Natural killer cell (primary cell): ENCODE results near the gene NFIA. TPM values are rescaled to one million over a fixed set of nuclear protein-coding genes. Genes with fewer than 3 reads are reported as not detected.

Source experiments
- ATAC-seq, 3 donors: fragments of 150-1000 bp in 2 of 3; fragments of 200-7000 bp in 1 of 3; cut with Tn5 transposase; 1 replicate in 1 of 3; 2 replicates in 2 of 3; pipeline ENCODE4 v1.10.0; 2021; ENCODE audit warnings: mild to moderate bottlenecking in 2 of 3, moderate library complexity in 2 of 3
- DNase-seq, 2 donors: peaks; one replicate each; pipeline versions ENCODE4 v3.0.0 to v3.0.0-alpha.2; 2013 to 2021; ENCODE audit warnings: mixed read lengths in 1 of 2
- H3K27ac ChIP-seq: one replicate; pipeline ENCODE4 v1.5.1; 2013; ENCODE audit warnings: mild to moderate bottlenecking, low read length
- H3K27me3 ChIP-seq: one replicate; pipeline ENCODE4 v1.6.1; 2013; ENCODE audit warnings: low read length; ENCODE audit not compliant: control insufficient read depth, insufficient read depth
- H3K36me3 ChIP-seq: one replicate; pipeline ENCODE4 v1.6.1; 2013; ENCODE audit warnings: low read length; ENCODE audit not compliant: control insufficient read depth, insufficient read depth
- H3K4me1 ChIP-seq: one replicate; pipeline ENCODE4 v1.6.1; 2013; ENCODE audit warnings: low read length; ENCODE audit not compliant: control insufficient read depth, insufficient read depth
- H3K4me3 ChIP-seq: one replicate; pipeline ENCODE4 v1.5.1; 2013; ENCODE audit warnings: low read length
- H3K9me3 ChIP-seq: one replicate; pipeline ENCODE4 v1.6.1; 2013; ENCODE audit warnings: low read length; ENCODE audit not compliant: control insufficient read depth, insufficient read depth
- H3K27ac Mint-ChIP-seq, 2 donors: one replicate each; pipeline ENCODE4 v1.8.0; 2022; ENCODE audit warnings: mild to moderate bottlenecking in 2 of 2, mixed read lengths in 2 of 2, moderate library complexity in 1 of 2
- H3K27me3 Mint-ChIP-seq, 2 donors: one replicate each; pipeline ENCODE4 v1.8.0; 2022; ENCODE audit warnings: low read depth in 2 of 2, mixed read lengths in 2 of 2
- H3K36me3 Mint-ChIP-seq: one replicate; pipeline ENCODE4 v1.8.0; 2022; ENCODE audit warnings: mixed read lengths
- H3K4me1 Mint-ChIP-seq, 2 donors: one replicate each; pipeline ENCODE4 v1.8.0; 2022; ENCODE audit warnings: mixed read lengths in 2 of 2
- H3K4me3 Mint-ChIP-seq: one replicate; pipeline ENCODE4 v1.8.0; 2022; ENCODE audit warnings: mild to moderate bottlenecking, moderate library complexity, mixed read lengths
- H3K9me3 Mint-ChIP-seq, 2 donors: one replicate each; pipeline ENCODE4 v1.8.0; 2022; ENCODE audit warnings: mixed read lengths in 2 of 2
- WGBS: methylation state at CpG from one replicate; pipeline ENCODE4 v1.1.7; 2013; ENCODE audit warnings: missing lambda C conversion rate; ENCODE audit not compliant: insufficient coverage; 5-methylcytosine and 5-hydroxymethylcytosine counted together
- intact Hi-C: fragments of 100-400 bp; cut with micrococcal nuclease; formaldehyde crosslinking; loops from one replicate; pipeline ENCODE4 v1.14.2; 2022
- total RNA-seq, 4 donors: library from RNA; stranded (reverse); fragments of 120-200 nt in 1 of 4; gene quantifications; one replicate each; pipeline versions ENCODE4 v1.2.3 to v1.2.4, GENCODE V29; 2013 to 2022
- TF ChIP-seq, protein P1 (sequence below): fragments of 200-600 bp; IDR thresholded peaks from one replicate; pipeline ENCODE4 v1.8.0; 2022; ENCODE audit warnings: antibody characterized with exemption

The NFIA gene
- total RNA-seq, 3 donors from 2014 or later (not counting 1 experiment from before 2014, with no cell fraction given) = 3.5 to 6.5 (median 3.6) TPM

DNA sequence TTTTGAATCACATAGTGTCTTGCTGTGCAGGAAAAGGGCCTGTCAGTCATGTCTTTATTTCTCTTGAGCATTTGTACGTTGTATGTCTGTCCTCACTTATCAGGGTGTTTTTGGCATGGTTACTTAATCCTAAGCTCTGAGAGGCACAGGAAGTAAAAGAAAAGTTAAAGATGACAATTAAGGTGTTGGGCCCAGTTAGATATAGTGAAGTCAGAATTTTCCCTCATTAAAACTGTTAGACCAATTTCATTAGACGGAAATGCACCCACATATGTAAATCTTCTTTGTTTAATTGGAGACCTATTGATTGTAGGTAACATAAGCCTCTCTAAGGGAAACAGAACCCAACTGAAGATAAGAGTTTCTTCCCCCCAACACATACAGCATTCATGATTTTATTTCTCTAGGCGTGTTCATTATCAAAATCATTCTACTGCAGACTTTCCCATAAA is 21.9 kb downstream of the NFIA start:
- H3K36me3 ChIP-seq = no peaks in the 10 kb centered on the region
- no peaks in the 10 kb centered on the region for H3K4me1 ChIP-seq
- H3K4me3 ChIP-seq = no peak overlapping the region
- H3K4me3 Mint-ChIP-seq = no peak overlapping the region
- intact Hi-C loops = loop anchor here (10.0 kb wide), 1 partner anchor 49 kb away; no protein-coding TSS in a partner anchor
- H3K27ac ChIP-seq = no peak overlapping the region
- WGBS = 91% methylated on average over 2 of the region's 3 CpGs
- DNase-seq (no peak), ATAC-seq (no peak)
- TF ChIP-seq, protein P1, sequence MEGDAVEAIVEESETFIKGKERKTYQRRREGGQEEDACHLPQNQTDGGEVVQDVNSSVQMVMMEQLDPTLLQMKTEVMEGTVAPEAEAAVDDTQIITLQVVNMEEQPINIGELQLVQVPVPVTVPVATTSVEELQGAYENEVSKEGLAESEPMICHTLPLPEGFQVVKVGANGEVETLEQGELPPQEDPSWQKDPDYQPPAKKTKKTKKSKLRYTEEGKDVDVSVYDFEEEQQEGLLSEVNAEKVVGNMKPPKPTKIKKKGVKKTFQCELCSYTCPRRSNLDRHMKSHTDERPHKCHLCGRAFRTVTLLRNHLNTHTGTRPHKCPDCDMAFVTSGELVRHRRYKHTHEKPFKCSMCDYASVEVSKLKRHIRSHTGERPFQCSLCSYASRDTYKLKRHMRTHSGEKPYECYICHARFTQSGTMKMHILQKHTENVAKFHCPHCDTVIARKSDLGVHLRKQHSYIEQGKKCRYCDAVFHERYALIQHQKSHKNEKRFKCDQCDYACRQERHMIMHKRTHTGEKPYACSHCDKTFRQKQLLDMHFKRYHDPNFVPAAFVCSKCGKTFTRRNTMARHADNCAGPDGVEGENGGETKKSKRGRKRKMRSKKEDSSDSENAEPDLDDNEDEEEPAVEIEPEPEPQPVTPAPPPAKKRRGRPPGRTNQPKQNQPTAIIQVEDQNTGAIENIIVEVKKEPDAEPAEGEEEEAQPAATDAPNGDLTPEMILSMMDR = no peak
- no peak overlapping the region for H3K27ac Mint-ChIP-seq
- no peaks in the 10 kb centered on the region for H3K9me3 ChIP-seq
- no peaks in the 10 kb centered on the region for H3K36me3 Mint-ChIP-seq
- H3K9me3 Mint-ChIP-seq = no peaks in the 10 kb centered on the region
- no peaks in the 10 kb centered on the region for H3K4me1 Mint-ChIP-seq
- H3K27me3 ChIP-seq = peaks cover 4% of the 10 kb centered on the region
- H3K27me3 Mint-ChIP-seq = peaks cover 0 to 46% of the 10 kb centered on the region in 2 donors

DNA sequence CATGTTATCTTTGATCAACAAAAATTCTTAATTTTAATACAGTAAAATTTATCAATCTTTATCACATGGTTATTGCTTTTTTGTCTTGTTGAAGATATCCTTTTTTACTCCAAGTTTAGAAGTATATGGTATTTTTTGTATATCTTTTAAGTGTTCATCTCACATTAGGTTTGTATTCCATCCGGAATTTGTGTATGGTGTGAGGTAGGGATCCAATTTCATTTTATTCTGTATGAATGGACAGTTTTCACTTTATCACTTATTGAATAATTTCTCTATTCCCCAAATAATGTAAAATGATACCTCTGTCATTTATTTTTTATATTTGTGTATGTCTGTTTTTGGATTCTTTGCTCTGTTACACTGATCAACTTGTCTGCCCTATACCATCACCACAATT is 25.3 kb downstream of the NFIA start:
- no peaks in the 10 kb centered on the region for H3K4me1 Mint-ChIP-seq
- WGBS = no CpG with 5 or more reads among the region's 1 CpG
- H3K27ac Mint-ChIP-seq = no peak overlapping the region
- H3K4me3 ChIP-seq = no peak overlapping the region
- H3K9me3 ChIP-seq = no peaks in the 10 kb centered on the region
- H3K9me3 Mint-ChIP-seq = no peaks in the 10 kb centered on the region
- DNase-seq (no peak), ATAC-seq (no peak)
- peaks cover 8% of the 10 kb centered on the region for H3K27me3 ChIP-seq
- intact Hi-C loops = loop anchor here (10.0 kb wide), 1 partner anchor 53 kb away; no protein-coding TSS in a partner anchor
- H3K4me3 Mint-ChIP-seq = no peak overlapping the region
- H3K36me3 Mint-ChIP-seq = no peaks in the 10 kb centered on the region
- H3K27me3 Mint-ChIP-seq = peaks cover 0 to 33% of the 10 kb centered on the region in 2 donors
- TF ChIP-seq, protein P1 = no peak
- no peaks in the 10 kb centered on the region for H3K36me3 ChIP-seq
- no peak overlapping the region for H3K27ac ChIP-seq
- no peaks in the 10 kb centered on the region for H3K4me1 ChIP-seq

DNA sequence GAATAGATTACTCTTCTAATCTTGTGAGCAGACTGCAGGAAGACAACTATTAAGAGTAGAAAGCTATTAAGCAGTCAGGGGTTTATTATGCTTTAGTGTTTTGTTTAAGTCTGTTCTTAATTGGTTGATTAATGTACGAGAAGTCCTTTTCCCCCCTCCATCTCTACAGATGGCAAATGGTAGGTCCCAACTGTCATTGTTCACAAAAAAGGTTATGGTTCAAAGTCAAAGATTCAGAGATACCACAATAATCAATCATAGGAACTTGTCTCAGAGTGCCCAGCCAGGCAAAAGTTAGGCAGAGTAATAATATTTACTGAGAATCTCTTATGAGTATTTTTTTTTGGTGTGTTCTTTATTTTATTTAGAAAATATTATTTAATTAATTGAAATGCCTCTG is 26.8 kb downstream of the NFIA start:
- H3K9me3 Mint-ChIP-seq = no peaks in the 10 kb centered on the region
- H3K36me3 Mint-ChIP-seq = no peaks in the 10 kb centered on the region
- intact Hi-C loops = loop anchor here (10.0 kb wide), 1 partner anchor 54 kb away; no protein-coding TSS in a partner anchor
- Histone ChIP-seq H3K27me3 (peaks cover 8% of the 10 kb centered on the region), H3K9me3 (no peaks in the 10 kb centered on the region), H3K36me3 (no peaks in the 10 kb centered on the region), H3K4me1 (no peaks in the 10 kb centered on the region), H3K4me3 (no peak overlapping the region), H3K27ac (no peak overlapping the region)
- TF ChIP-seq, protein P1 = no peak
- peaks cover 3 to 33% of the 10 kb centered on the region in 2 donors for H3K27me3 Mint-ChIP-seq
- no peaks in the 10 kb centered on the region for H3K4me1 Mint-ChIP-seq
- no peak overlapping the region for H3K27ac Mint-ChIP-seq
- WGBS = no CpG with 5 or more reads among the region's 1 CpG
- no peak overlapping the region for H3K4me3 Mint-ChIP-seq
- DNase-seq (no peak), ATAC-seq (no peak)

DNA sequence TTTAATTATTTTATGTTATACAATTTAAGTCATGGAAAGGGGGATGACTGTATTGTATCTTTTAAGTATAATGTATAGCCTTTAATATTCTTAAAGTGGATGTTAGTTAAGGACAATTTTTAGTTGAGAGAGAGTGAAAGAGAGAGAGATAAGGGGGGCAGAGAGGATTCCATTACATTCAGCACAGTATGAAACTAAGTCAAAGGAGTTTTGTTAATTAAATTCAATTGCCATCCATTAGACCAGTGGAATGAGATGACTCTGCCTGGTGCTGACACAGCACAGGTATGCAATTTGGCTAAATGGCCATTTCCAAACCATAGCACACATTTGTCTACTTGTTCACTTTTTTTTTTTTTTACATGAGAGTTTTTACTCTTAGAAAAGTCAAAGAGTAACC is 27.5 kb downstream of the NFIA start:
- Mint-ChIP-seq H3K4me1 (no peaks in the 10 kb centered on the region), H3K27me3 (peaks cover 3 to 34% of the 10 kb centered on the region in 2 donors), H3K9me3 (no peaks in the 10 kb centered on the region), H3K36me3 (no peaks in the 10 kb centered on the region), H3K27ac (no peak overlapping the region), H3K4me3 (no peak overlapping the region)
- intact Hi-C loops = loop anchor here (10.0 kb wide), 1 partner anchor 55 kb away; no protein-coding TSS in a partner anchor
- Histone ChIP-seq H3K27me3 (peaks cover 8% of the 10 kb centered on the region), H3K27ac (no peak overlapping the region), H3K36me3 (no peaks in the 10 kb centered on the region), H3K4me3 (no peak overlapping the region), H3K9me3 (no peaks in the 10 kb centered on the region), H3K4me1 (no peaks in the 10 kb centered on the region)
- no peak for DNase-seq
- TF ChIP-seq, protein P1 = no peak
- ATAC-seq = no peak
